Tongue (tissue), 2 donors: Measurements from ENCODE around the gene ADCY3. TPM values are rescaled to one million over a fixed set of nuclear protein-coding genes. Genes with fewer than 3 reads are reported as not detected.
A peak's percentile ranks its signal among the peaks of the same experiment; 100 is the strongest.

Experiments used
- DNase-seq: peaks from one replicate; pipeline ENCODE4 v3.0.0-alpha.2; 2015
- total RNA-seq: library from RNA; depleted of rRNA; stranded (reverse); fragments of >200 nt; gene quantifications from one replicate; pipeline ENCODE4 v1.2.3, GENCODE V29; 2014

The ADCY3 gene
- total RNA-seq, 1 donor from 2014 or later: 27.1 TPM

DNA sequence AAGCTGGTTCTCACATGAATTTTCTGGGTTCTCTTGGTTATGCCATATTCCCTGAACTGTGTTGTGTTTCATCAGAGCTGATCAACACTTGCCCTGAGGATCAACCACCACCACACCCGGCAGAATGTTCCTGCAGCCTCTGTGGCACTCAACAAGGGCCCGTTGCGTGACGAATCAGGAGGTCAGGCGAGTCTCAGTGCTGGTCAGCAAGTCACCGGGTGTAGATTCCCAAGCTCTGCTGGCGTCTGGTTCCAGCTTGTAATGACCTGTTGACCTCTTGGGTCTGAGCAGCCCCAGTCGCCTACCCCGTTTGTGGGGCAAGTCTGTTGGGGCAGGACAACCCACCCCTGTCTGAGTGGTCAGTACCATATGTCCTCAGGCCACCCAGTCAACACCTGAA is 46.0 kb downstream of the ADCY3 start:
- no peak for DNase-seq

DNA sequence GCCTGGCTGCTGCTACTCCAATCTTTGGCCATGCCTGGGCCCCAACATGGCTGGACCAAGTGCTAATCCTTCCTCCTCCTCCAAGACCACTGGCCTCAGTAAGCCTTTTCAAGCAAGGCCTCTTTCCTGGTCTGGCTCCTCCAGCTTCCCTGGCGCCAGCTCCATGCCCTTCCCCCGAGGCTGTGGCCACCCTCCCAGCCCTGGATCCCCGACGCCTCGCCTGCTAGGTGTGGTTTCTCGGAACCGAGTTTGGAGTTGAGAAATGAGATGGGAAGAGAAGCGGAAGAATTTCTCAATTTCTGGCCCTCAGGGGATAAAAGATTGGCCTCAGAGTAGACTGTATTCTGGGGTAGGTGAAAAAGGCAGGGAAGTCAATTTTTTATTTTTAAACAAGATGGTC is 46.4 kb downstream of the ADCY3 start:
- no peak for DNase-seq

DNA sequence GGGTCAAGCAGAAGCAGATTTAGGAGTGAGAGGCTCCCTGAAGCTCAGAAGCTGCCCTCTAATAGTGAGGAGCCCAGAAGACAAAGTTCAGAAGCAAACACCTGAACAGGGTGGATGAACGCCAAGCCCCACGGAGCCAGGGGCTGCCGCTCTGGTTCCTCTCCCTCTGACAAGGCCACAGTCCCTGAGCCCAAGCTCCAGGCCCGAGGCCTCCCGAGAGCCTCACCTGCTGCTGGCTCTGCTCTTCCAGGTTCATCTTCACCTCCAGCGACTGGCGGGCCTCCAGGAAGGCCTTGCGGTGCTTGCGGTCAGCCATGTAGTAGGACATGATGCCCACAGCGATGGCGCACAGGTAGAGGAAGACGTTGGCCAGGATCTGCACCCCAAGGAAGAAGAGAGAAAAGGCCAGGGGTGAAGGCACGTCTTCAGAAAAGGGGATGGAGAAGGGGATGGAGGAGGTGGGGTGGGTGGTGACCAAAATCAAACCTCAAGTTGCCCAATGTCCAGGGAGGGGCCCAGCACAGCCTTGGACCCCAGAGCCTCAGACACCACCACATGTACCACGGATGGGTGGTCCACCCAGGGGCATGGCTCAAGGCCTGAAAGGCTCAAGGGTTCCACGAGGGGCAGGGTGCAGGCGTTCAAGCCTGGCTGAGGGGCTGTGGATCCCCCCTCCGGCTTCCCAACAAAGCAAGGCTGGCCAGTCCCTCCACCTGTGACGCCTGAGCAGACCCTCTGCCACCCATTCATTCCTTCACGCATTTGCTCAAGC is 47.5 kb downstream of the ADCY3 start:
- DNase-seq: no peak

DNA sequence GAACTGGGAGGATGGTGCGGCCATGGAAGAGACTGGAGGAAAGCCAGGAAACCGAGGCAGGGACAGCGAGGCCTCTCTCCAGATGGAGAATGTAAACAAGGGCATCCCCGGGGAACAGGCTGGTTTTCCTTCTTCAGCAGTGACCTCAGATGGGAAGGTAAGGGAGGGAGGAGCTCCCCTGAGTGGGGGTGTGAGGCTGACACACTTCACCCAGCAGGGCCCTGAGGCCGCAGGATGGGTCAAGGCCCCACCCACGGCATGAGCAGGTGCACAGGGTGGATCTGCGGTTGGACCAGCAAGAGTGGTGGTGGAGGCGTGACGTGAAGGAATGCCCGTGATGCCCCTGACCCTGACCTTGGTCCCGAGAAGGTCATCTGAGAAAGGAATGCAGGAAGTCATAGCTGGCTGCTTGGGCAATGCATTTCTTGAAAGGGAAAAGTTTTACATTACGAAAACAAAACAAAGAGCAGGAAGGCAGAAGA is 48.1 kb downstream of the ADCY3 start:
- DNase-seq: no peak

DNA sequence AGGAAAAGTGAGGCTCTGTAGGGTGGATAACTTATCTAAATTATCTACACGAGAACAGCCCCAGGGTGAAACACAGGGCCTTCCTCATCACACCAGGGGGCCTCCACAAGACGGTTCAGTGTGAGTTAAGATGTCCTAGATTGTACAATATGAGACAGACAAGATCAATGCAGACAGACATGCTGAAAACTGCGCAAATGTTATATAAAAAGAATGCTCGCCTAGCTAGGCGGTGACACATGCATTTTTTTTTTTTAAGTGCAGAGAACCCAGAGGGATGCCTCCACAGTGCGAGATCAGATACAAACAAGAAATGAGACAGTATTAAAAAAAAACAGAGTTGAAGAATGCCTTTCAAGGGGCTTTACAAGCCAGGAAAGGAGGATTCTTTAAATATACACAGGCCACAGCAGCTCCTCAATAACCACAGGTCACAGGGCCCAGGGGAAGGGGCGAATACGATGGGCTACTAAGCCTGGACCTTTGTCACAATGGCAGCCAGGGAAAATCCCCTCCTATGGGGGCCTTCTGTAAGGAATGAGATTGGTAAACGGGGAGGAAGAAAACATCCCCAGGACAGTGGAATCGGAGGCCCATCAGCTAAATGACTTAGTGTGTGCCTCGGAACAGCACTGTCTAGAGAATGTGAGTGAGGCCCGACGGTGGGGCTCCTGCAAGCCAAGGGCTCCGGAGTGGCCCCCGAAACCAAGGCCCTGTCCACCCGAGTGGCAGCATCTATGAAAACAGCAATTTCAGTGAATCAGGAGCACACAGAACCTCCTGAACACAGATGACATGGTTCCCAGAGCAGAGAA is 48.9 kb downstream of the ADCY3 start:
- no peak for DNase-seq

DNA sequence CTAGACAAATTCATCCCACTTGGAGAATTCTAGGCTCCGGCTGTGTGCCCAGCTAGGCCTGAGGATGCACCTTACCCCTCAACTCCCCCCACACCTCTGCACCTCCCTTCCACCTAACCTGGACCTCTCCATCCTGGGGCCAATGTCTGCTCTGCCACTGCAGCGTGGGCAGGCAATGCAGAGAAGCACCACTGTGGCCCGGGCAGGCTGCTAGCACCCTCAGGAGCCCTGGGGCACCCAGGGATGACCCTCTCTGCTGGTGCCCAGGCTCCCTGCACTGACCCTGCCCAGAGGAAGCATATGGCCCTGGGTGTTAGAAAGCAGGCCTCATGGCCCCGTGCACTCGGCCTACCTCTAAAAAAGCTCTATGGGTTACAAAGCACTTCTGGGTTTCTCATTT is 49.6 kb downstream of the ADCY3 start:
- no peak for DNase-seq

DNA sequence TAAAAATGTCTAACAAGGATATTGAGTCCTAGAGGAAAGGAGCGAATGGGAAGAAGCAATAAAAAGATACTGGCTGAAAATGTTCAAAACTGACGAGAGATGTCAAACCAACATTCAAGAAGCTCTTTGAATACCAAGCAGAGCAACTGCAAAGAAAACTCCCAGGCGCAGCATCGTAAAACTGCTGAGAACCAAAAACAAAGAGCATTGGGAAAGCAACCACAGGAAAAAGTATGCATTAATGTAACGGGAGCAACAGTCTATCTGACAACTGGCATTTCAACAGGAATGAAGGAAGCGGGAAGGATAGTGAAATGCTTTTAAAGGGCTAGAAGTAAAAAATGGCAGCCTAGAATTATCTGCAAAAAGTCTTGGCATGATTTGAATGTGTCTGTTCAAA is 53.1 kb downstream of the ADCY3 start:
- no peak for DNase-seq

DNA sequence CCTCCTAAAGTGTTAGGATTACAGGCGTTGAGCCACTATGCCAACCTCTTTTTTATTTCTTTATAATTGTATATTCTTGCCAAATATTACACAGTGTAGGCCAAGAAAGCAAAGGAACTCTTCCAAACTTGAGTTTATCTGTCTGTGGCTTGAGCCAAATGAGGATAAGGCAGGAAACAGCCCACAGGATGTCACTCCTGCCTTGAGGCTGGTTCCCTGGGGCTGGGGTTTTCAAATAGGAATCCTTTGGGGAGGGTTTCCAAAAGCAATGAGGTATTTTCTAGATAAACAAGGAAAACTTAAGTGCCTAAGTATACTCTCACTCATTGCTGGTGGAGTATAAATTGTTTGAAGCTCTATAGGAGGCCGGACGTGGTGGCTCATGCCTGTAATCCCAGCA is 56.4 kb downstream of the ADCY3 start:
- no peak for DNase-seq

DNA sequence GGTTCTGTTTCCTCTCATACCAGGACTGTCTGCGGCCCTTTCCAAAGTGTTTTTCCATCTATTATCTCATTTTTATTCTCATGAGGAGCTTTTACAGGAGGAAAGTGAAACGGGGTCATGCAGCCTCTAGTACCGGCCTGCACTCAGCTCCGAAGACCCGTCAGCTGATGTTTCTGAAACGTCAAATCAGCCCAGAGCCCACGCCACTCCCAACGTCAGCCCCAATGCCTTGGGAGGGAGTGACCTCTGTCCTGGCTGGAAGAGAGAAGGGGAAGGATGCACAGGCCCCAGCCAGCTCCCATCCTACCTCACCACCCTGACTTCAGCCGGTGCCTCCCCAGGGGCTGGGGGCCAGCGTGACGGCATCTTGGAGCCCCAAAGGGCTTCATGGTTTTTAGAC is 58.5 kb downstream of the ADCY3 start:
- no peak for DNase-seq

DNA sequence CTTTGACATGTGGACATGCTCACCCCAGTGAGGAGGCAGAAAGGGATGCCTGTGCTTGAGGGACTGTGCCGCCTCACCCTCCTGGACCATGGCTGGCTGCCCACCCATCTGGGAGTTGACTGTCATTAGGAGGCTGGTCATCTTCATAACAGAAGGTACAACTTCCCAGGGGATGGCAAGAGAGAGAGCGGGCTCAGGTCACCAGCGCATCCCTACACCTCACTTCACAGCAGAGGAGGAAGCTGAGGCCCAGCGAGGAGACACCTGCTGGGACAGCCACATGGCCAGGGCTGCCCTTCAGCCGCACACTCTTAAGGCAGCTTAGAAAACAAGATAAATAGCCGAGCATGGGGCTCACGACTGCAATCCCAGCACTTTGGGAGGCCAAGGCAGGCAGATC is 59.4 kb downstream of the ADCY3 start:
- DNase-seq: no peak

DNA sequence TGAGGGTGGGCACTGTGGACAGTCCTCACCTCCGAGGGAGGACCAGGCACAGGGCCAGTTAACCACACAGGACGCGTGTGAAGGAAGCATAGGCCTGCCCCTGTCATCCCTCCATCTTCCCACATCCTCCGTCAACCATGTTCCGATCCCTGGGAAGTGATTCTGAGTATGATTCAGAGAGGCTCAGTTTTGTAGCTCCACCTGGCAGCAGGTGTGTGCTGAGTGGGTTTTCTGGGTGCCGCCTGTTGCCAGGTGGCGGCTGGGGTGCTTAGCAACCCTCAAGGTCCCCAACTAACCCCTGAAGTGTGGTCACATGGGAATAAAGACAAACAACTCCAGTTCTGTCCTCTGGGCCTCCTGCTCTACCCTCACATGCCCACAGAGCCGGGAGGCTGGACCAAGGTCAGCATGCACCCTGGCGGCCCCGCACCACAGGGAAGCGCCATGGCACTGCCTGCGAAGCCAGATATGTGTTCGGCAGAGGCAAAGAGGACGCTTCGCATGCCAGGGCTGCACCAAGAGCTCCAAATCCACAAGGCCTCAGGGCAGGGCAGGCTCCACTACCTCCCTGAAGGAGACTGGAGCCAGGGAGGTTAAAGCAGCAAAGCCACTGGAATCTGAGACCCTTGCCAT is 60.0 kb downstream of the ADCY3 start:
- DNase-seq: no peak

DNA sequence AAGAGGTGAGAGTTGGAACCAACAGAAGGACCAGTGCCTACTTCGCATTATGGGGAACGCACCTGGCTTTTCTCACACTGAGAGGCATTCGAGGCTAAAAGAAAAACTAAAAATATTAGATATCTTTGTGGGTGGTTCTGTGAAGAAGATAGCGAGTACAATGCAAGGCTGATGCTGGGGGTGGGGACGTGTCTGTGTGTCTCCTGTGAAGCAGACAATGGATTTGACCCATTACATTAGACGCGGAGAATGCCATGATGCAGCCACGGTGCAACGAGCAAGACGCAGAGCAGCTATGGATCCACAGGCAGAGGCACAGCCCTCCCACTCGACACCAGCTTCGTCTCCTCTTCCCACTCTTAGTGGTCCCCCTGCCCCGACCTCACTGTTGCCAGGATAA is 61.0 kb downstream of the ADCY3 start:
- DNase-seq: no peak

DNA sequence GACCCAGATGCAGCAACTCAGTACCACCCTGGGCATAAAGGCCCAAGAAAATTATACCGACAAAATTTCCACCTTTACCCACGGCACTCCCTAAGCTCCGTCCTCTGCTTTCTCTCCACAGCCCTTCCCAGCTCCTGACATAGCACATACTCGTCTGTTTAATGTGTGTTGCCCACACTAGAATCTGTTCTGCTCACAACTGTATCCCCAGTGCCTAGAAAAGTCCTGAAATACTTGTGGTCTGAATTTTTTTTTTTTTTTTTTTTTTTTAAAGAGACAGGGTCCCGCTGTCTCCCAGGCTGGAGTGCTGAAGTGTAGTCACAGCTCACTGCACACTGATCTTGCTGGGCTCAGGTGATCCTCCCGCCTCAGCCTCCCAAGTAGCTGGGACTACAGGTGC is 62.3 kb downstream of the ADCY3 start:
- DNase-seq: no peak

DNA sequence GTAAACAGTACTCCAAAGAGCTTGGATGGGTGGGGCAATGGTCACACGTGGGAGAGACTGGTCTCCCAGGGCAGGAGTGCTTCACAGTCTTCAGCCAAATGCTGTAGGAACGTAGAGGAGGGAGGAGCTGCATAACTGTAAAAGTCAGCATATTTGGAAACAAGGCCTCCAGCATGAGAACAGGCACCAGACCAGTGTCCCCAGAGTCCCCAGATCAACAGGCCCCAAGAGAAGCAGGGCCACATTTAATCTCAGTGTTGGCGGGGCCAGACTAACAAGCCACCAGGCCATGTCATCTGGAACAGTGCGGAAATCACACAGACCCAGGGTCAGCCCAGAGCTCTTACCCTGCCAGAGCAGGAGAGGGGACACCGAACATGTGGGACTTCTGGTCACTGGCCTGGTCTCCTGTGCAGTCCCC is 63.2 kb downstream of the ADCY3 start:
- DNase-seq: no peak

DNA sequence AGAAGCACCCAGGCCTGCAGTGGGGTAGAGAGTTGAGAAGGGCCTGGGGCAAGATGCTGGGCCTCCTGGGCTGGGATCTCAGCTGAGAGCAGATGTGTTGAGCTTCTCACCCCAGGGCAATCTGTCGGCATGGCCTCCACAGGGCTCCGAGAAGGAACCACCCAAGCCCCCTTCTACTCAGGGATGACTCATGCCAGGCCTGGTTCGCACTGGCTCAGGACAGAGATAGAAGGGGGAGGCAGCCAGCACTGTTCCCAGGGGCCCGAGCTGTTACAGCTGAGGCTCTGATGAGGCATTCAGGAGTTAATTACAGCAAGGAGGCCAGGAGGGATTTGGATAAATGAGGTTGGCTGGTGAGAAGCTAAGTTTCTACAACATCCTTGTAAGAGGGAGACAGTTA is 64.3 kb downstream of the ADCY3 start:
- peak; percentile 32 for DNase-seq

DNA sequence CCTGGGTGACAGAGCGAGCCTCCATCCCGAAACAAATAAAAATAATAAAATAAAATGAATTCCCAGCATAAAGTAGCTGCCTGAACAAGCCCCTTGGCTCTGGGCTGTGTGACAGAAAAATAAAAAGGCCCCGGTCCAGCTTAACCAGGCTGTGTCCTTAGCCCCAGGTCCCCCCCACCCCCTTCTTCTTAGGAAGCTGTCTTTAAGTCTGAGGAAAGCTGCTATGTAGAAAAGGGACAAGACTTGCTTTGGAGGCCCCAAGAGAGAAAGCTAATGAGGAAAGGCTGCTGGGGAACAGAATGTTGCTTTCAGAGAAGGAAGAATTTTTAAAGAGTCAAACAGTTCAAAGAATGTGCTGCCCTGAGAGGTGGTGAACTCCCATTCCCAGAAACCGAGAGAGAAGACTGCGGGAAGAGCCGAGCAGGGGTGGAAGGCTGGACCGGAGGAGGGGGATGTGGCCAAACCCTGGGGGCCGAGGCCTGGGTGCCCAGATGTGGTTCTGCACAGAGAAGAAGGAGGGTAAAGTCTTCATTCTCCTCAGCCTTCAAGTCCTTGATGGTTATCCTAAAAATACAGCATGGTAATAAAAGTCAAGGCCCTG is 64.9 kb downstream of the ADCY3 start:
- DNase-seq: no peak

DNA sequence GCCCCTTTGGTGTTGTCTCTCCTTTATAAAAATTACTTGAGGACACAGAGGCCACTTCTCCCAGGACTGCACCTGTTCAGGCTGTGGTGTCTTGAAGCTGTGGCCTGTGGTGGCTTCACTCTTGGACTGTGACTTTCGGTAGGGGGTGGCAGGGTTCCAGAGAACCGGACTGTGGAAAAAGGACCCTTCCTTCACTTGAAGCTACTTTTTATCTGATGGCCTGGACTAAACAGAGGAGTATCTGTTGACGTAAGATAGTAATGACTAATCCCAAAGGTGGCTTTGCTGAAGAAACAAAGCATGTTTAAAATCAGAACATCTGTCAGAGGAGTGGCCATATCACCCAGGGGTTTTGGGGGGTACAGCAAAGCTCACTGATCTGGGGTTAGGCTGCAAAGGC is 66.0 kb downstream of the ADCY3 start:
- DNase-seq: no peak

DNA sequence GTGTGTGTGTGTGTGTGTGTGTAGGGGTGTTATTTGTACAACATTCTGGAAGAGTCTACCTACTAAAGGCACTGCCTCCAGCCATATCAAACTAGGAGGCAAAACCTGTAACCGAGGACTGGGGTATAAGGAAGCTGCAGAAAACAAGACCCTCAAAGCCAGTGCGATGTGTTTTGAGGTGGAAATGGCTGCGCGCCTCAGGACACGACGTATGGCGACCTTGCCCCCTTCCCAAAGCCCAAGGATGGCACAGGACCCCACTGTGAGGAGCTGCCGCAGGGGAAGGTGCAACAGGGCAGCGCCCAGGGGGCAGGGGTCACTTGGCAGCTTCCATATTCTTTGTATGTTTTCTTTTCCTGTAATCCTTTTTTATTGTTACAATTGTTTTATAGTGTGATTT is 67.0 kb downstream of the ADCY3 start:
- no peak for DNase-seq

DNA sequence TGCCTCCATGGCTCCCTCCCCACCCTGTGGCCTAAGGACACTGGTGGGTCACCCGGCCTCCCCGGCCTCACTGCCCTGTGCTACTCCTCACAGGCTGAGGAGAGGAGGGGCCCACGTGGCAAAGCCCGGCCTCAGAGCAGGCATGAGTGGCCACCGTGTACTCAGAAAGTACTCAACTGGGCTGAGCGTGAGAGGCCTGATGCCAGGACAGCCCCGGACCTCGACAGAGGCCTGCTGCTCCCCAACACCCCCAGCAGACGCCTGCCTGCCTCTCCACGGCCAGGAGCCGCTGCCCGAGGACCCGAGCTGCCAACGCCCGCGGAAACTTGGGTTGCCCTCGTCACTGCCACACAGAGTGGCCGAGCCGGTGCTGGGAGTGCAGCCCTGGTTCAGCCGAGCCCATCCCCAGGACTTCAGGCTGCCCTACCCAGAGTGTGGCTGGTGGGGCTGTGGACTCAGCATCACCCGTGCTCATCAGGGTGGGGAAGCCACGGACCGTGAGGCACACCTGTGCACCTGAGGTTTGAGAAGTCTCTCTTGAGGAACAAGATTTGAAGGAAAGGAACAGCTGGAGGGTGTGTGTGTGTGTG is 67.5 kb downstream of the ADCY3 start:
- DNase-seq: no peak

DNA sequence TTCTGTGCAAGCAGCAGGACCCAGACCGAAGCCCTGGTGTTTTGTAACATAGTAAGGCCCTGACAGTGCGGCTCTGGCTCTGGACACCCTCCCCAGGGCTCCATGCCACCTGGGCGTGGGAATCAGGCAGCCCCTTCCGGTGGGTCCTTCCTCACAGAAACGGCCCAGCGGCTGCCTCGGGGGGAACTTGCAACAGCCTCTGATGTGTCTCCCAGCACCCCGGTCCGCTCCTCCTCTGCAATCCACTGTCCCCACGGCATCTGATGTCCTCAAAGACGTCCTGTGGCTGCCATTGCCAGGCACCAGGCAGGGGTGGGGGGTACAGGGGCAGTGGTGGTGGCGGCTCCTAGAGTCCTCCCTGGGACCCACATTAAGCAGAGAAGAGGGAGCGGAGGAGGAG is 68.0 kb downstream of the ADCY3 start:
- DNase-seq: no peak

DNA sequence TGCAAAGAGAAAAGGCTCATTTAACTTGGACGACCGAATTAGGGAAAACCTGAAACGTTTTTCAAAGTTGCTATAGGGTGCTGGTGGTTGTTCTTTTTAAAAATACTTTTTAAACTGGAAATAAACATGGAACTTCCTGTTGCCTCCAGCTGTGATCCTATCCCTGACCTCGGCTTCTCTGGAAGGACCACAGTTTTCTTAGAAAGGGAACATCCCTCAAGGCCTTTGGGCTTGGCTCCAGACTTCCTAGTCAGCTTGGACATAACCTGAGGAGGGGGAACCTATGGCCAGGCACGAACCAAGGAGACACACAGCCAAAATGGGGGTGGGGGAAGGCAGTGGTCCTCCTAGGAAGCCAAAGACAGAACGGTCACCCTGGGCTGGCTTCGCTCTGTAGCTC is 69.1 kb downstream of the ADCY3 start:
- DNase-seq: no peak

DNA sequence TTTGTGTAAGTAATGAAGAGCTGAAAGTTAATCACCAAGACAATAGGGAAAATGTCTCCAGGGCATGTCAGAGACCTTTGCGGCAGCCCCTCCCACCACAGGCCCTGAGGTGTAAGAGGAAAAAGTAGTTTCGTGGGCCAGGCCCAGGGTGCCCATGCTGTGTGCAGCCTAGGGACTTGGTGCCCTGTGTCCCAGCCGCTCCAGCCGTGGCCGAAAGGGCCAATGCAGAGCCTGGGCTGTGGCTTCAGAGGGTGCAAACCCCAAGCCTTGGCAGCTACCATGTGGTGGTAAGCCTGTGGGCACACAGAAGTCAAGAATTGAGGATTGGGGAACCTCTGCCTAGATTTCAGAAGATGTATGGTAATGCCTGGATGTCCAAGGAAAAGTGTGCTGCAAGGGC is 74.3 kb downstream of the ADCY3 start:
- no peak for DNase-seq
